ENCODE data around the gene LRRC61.

DNA sequence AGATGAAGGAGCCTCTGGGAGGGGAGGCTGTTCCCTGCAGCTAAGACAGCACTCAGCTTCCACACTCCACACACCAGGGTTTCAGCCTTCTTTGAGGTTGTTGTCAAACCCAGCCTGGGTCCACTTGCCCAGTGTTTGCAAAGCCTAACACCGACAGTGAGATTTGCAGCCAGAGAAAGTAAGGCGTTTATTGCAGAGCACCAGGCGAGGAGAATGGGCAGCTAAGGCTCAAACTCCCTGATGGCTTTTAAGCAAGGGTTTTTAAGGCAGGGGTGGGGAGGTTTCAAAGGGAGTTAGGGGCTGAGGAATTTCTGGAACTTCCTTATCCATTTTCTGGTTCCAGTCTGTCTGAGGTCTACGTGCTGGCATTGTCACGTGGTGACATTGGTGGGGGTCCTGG, 51.3 kb downstream of the LRRC61 start:
- no peak for TF ChIP-seq EZH2 (IDR thresholded peaks at IDR 0.05; ENCODE audit: borderline replicate concordance, low read length)
- TF ChIP-seq, protein P1, sequence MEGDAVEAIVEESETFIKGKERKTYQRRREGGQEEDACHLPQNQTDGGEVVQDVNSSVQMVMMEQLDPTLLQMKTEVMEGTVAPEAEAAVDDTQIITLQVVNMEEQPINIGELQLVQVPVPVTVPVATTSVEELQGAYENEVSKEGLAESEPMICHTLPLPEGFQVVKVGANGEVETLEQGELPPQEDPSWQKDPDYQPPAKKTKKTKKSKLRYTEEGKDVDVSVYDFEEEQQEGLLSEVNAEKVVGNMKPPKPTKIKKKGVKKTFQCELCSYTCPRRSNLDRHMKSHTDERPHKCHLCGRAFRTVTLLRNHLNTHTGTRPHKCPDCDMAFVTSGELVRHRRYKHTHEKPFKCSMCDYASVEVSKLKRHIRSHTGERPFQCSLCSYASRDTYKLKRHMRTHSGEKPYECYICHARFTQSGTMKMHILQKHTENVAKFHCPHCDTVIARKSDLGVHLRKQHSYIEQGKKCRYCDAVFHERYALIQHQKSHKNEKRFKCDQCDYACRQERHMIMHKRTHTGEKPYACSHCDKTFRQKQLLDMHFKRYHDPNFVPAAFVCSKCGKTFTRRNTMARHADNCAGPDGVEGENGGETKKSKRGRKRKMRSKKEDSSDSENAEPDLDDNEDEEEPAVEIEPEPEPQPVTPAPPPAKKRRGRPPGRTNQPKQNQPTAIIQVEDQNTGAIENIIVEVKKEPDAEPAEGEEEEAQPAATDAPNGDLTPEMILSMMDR (conservative IDR thresholded peaks at IDR 0.05 in 1 of 2, IDR thresholded peaks at IDR 0.05 in 1 of 2; ENCODE audit: extremely low read depth in 1 of 2, insufficient read depth in 1 of 2, low read depth in 1 of 2, low read length in 2 of 2) = no peak

Measured in mammary epithelial cell (primary cell).